Vagina (tissue), 2 donors: ENCODE data around the gene MYLK.

Source experiments
- CTCF ChIP-seq, 3 experiments: fragments of 450-650 bp in 2 of 3; fragments of 200-600 bp in 1 of 3; sonication (generic) in 1 of 3; IDR thresholded peaks; one replicate each; pipeline ENCODE4 v1.5.1; 2017 to 2019; ENCODE audit warnings: antibody characterized with exemption in 3 of 3, mild to moderate bottlenecking in 2 of 3, moderate library complexity in 2 of 3
- POLR2A ChIP-seq, 2 donors: fragments of 450-650 bp; IDR thresholded peaks; one replicate each; pipeline ENCODE4 v1.6.1; 2017; ENCODE audit warnings: antibody characterized with exemption in 2 of 2, mild to moderate bottlenecking in 2 of 2, moderate library complexity in 2 of 2

- no peak for TF ChIP-seq CTCF (IDR thresholded peaks at IDR 0.05)
- no peak for TF ChIP-seq POLR2A (IDR thresholded peaks at IDR 0.05)
Measured at GRCh38 chr3:123757281-123757940, 126.7 kb downstream of the MYLK start.
